Endothelial cell of umbilical vein (primary cell): ENCODE data around the gene COL1A1. TPM values are rescaled to one million over a fixed set of nuclear protein-coding genes. Genes with fewer than 3 reads are reported as not detected.
A peak's percentile ranks its signal among the peaks of the same experiment; 100 is the strongest.

Experiments
- BruUV-seq: library from RNA; stranded (reverse); fragments of 400-500 nt; replicated peaks from 2 replicates; lab custom pipeline; 2021; lab: Mats Ljungman, UMichigan
- CTCF ChIA-PET: fragments of 300-600, 350-600 bp; sonication (Branson Sonifier 250); formaldehyde crosslinking; loops from one replicate; lab custom pipeline; 2021; ENCODE audit warnings: antibody characterized with exemption, inconsistent platforms; lab: Charles Lee
- POLR2A ChIA-PET: fragments of 300-600, 350-600 bp; sonication (Branson Sonifier 250); formaldehyde crosslinking; loops from one replicate; lab custom pipeline; 2021; ENCODE audit warnings: antibody characterized with exemption, inconsistent platforms; lab: Charles Lee
- DNase-seq: peaks from one replicate; pipeline ENCODE4 v3.0.0-alpha.2; 2011; ENCODE audit warnings: low read depth, low spot score
- FAIRE-seq: peaks from 2 replicates; lab custom pipeline; 2011; peaks lifted over from hg19 to GRCh38; lab: Jason Lieb, UNC
- H2AFZ ChIP-seq: 2 replicates; pipeline ENCODE4 v1.6.0; 2012; ENCODE audit warnings: low read depth, low read length, control low read depth, inconsistent platforms
- H3K27ac ChIP-seq: 2 replicates; pipeline ENCODE4 v1.5.1; 2011; ENCODE audit warnings: low read depth, mild to moderate bottlenecking, control low read depth, low read length, moderate library complexity; ENCODE audit not compliant: insufficient read depth
- H3K27me3 ChIP-seq, 2 experiments: 2 replicates each; pipeline versions ENCODE4 v1.6.0 to v1.6.1; 2011; ENCODE audit warnings: low read length in 2 of 2, mixed read lengths in 1 of 2; ENCODE audit not compliant: control insufficient read depth in 2 of 2, insufficient read depth in 2 of 2
- H3K36me3 ChIP-seq, 2 experiments: 2 replicates in 1 of 2; 3 replicates in 1 of 2; pipeline ENCODE4 v1.5.1; 2011; ENCODE audit warnings: low read length in 2 of 2, mild to moderate bottlenecking in 1 of 2, moderate library complexity in 1 of 2; ENCODE audit not compliant: control insufficient read depth in 2 of 2, insufficient read depth in 2 of 2; ENCODE audit errors: extremely low read depth in 1 of 2
- H3K4me1 ChIP-seq: 3 replicates; pipeline ENCODE4 v1.5.1; 2011; ENCODE audit warnings: mild to moderate bottlenecking, low read length; ENCODE audit not compliant: control insufficient read depth, insufficient read depth; ENCODE audit errors: extremely low read depth
- H3K4me2 ChIP-seq: 2 replicates; pipeline ENCODE4 v1.6.1; 2011; ENCODE audit warnings: low read length, control low read depth, mixed read lengths; ENCODE audit not compliant: insufficient read depth
- H3K4me3 ChIP-seq, 3 experiments: fragments of 200-600 bp in 1 of 3; sonication (generic), shearing (Covaris generic) in 1 of 3; replicated peaks in 1 of 3; 2 replicates each; pipeline ENCODE4 v1.5.1; 2011 to 2016; ENCODE audit warnings: control low read depth in 3 of 3, low read length in 3 of 3, mild to moderate bottlenecking in 2 of 3, inconsistent platforms in 1 of 3, low read depth in 1 of 3, moderate library complexity in 1 of 3; ENCODE audit not compliant: insufficient read depth in 1 of 3
- H3K79me2 ChIP-seq: 2 replicates; pipeline ENCODE4 v1.6.0; 2012; ENCODE audit warnings: low read length, inconsistent platforms; ENCODE audit not compliant: control insufficient read depth, insufficient read depth
- H3K9ac ChIP-seq: replicated peaks from 2 replicates; pipeline ENCODE3; 2011; ENCODE audit warnings: low read length, control low read depth; ENCODE audit not compliant: insufficient read depth; ENCODE audit errors: extremely low read depth
- H3K9me1 ChIP-seq: replicated peaks from 3 replicates; pipeline ENCODE4 v1.6.0; 2011; ENCODE audit warnings: mild to moderate bottlenecking, low read length; ENCODE audit not compliant: control insufficient read depth, insufficient read depth; ENCODE audit errors: extremely low read depth
- H3K9me3 ChIP-seq: replicated peaks from 2 replicates; pipeline ENCODE4 v1.5.1; 2012; ENCODE audit warnings: low read length, inconsistent platforms; ENCODE audit not compliant: control insufficient read depth, insufficient read depth
- H4K20me1 ChIP-seq: replicated peaks from 2 replicates; pipeline ENCODE3; 2011; ENCODE audit warnings: mild to moderate bottlenecking, low read length; ENCODE audit not compliant: control insufficient read depth, insufficient read depth; ENCODE audit errors: extremely low read depth
- CTCF ChIP-seq, 2 donors: IDR thresholded peaks; 1 replicate in 1 of 2; 2 replicates in 1 of 2; pipeline ENCODE4 v1.5.1; 2011; ENCODE audit warnings: low read length in 2 of 2, mild to moderate bottlenecking in 2 of 2, moderate library complexity in 2 of 2, control low read depth in 1 of 2, inconsistent platforms in 1 of 2, low read depth in 1 of 2; ENCODE audit not compliant: insufficient read depth in 1 of 2; ENCODE audit errors: extremely low read depth in 1 of 2
- FOS ChIP-seq: IDR thresholded peaks from 2 replicates; pipeline ENCODE4 v1.6.1; 2011; ENCODE audit warnings: mild to moderate bottlenecking, low read length, moderate library complexity, borderline replicate concordance; ENCODE audit not compliant: insufficient read depth
- GATA2 ChIP-seq: IDR thresholded peaks from 2 replicates; pipeline ENCODE4 v1.7.0; 2011; ENCODE audit warnings: low read depth, mild to moderate bottlenecking, moderate library complexity, mixed read lengths, low read length; ENCODE audit not compliant: insufficient read length, insufficient read depth
- JUN ChIP-seq: IDR thresholded peaks from 2 replicates; pipeline ENCODE4 v1.6.1; 2011; ENCODE audit warnings: borderline replicate concordance, low read depth; ENCODE audit not compliant: insufficient read length, insufficient read depth
- MAX ChIP-seq: IDR thresholded peaks from 2 replicates; pipeline ENCODE4 v1.6.1; 2011; ENCODE audit not compliant: insufficient read depth, insufficient read length
- MYC ChIP-seq: IDR thresholded peaks from one replicate; pipeline ENCODE4 v1.6.1; 2011; ENCODE audit warnings: mild to moderate bottlenecking, low read depth, low read length
- POLR2A ChIP-seq: IDR thresholded peaks from 2 replicates; pipeline ENCODE4 v1.6.1; 2012; ENCODE audit warnings: low read depth, mild to moderate bottlenecking, control low read depth, low read length
- POLR2AphosphoS5 ChIP-seq: IDR thresholded peaks from 2 replicates; pipeline ENCODE4 v1.6.1; 2012; ENCODE audit warnings: low read depth, mild to moderate bottlenecking, control low read depth, low read length, moderate library complexity; ENCODE audit not compliant: insufficient read depth
- dilution Hi-C: fragments of 300-500 bp; cut with MboI; formaldehyde crosslinking; loops from one replicate; pipeline ENCODE4 v1.15.0; 2019; ENCODE audit warnings: low sequenced_read_pairs; ENCODE audit not compliant: extremely low pct_ligation_motif_present
- intact Hi-C: fragments of 100-400 bp; cut with micrococcal nuclease; formaldehyde crosslinking; loops from one replicate; pipeline ENCODE4 v1.10.0; 2022
- polyA plus RNA-seq, 4 experiments: library from polyadenylated mRNA; depleted of rRNA in 3 of 4; stranded (reverse) in 3 of 4; unstranded in 1 of 4; fragments of >200 nt; gene quantifications; 2 replicates each; pipeline versions ENCODE4 v1.2.1 to v1.2.3, GENCODE V29; 2011 to 2012; ENCODE audit warnings: missing spikeins in 1 of 4
- total RNA-seq: library from RNA; stranded (reverse); gene quantifications from 2 replicates; pipeline ENCODE4 v1.2.3, GENCODE V29; 2021

The COL1A1 gene
- total and polyA plus RNA-seq, 2 donors (not counting 3 experiments of a cell fraction or from before 2014, with no cell fraction given) = 0.07 TPM

GRCh38 chr17:50199803-50200456 is 1.5 kb downstream of the COL1A1 start:
- dilution Hi-C loops = no loop called here

GRCh38 chr17:50199211-50199802 is 2.1 kb downstream of the COL1A1 start:
- H3K4me1 ChIP-seq = no peaks in the 10 kb centered on the region
- no peak overlapping the region for H3K4me2 ChIP-seq
- no TSS peak for BruUV-seq
- no peaks in the 10 kb centered on the region for H4K20me1 ChIP-seq
- TF ChIP-seq CTCF (IDR thresholded peaks at IDR 0.05; ENCODE audit: extremely low read depth in 1 of 2, insufficient read depth in 1 of 2, low read depth in 1 of 2, low read length in 2 of 2) (no peak), MYC (no peak), FOS (no peak), MAX (no peak), POLR2AphosphoS5 (no peak), GATA2 (no peak), POLR2A (no peak), JUN (no peak)
- H3K36me3 ChIP-seq = no peaks in the 10 kb centered on the region
- no peaks in the 10 kb centered on the region for H3K9me3 ChIP-seq
- DNase-seq (no peak), FAIRE-seq (no peak)
- H3K9me1 ChIP-seq = no peaks in the 10 kb centered on the region
- intact Hi-C loops = no loop called here
- POLR2A ChIA-PET = interaction anchor here (0.6 kb wide), 1 partner anchor 78 kb away, joined by 8 read pairs; no protein-coding TSS in a partner anchor
- no peaks in the 10 kb centered on the region for H3K79me2 ChIP-seq
- H2AFZ ChIP-seq = no peak overlapping the region
- H3K9ac ChIP-seq = no peak overlapping the region
- dilution Hi-C loops = no loop called here
- H3K27ac ChIP-seq = no peak overlapping the region
- H3K4me3 ChIP-seq = no peak overlapping the region
- CTCF ChIA-PET = interaction anchor here (1.0 to 3.9 kb wide), 18 partner anchors 11 to 302 kb away, joined by 3 to 390 read pairs (median 10); partner anchors contain the start of genes LRRC59, RSAD1 and TMEM92
- H3K27me3 ChIP-seq = peaks cover 13 to 21% of the 10 kb centered on the region in 2 experiments

More at GRCh38 chr17:50199803-50200456, 1.5 kb downstream of the COL1A1 start:
- FAIRE-seq = no peak
- Histone ChIP-seq H2AFZ (peak overlapping the region; percentile 61), H3K27ac (no peak overlapping the region), H3K9me1 (no peaks in the 10 kb centered on the region), H3K4me3 (peak overlapping the region in 2 of 3 experiments; percentile 7 to 13), H3K9me3 (no peaks in the 10 kb centered on the region), H3K4me2 (peak overlapping the region; percentile 50), H3K79me2 (no peaks in the 10 kb centered on the region), H3K27me3 (peaks cover 13 to 24% of the 10 kb centered on the region in 2 experiments), H3K36me3 (no peaks in the 10 kb centered on the region), H3K9ac (no peak overlapping the region), H4K20me1 (no peaks in the 10 kb centered on the region), H3K4me1 (no peaks in the 10 kb centered on the region)
- POLR2A ChIA-PET = interaction anchor here (0.6 kb wide), 2 partner anchors 77 to 83 kb away, joined by 3 to 8 read pairs; no protein-coding TSS in a partner anchor
- DNase-seq = peak; percentile 62
- no TSS peak for BruUV-seq
- intact Hi-C loops = loop anchor here (1.0 kb wide), 3 partner anchors 73 to 278 kb away; partner anchors contain the start of gene RSAD1
- TF ChIP-seq MAX = no peak
- TF ChIP-seq POLR2A = no peak
- TF ChIP-seq MYC = no peak
- CTCF ChIA-PET = interaction anchor here (0.6 to 3.9 kb wide), 50 partner anchors 12 to 417 kb away, joined by 3 to 390 read pairs (median 5); partner anchors contain the start of genes LRRC59, RSAD1, SGCA and TMEM92
